ENCODE data around the gene NECTIN3.

DNA sequence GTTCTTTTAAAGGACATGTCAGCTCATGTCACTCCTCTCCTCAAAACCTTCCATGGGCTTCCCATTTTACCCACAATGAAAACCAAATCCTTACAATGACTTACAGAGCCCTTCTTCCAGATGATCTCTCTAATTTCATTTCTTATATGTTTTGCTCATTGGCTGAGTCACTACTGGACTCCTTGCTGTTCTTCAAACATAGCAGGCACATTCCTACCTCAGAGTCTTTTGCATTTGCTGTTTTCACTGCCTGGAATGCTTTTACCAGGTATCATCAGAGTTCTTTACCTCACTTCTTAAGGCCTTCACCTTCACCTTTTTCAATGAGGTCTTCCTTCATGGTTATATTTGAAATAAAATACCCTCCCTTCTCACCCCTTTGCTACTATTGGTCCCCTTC lies 57.3 kb downstream of the NECTIN3 start:
- TF ChIP-seq, protein P1, sequence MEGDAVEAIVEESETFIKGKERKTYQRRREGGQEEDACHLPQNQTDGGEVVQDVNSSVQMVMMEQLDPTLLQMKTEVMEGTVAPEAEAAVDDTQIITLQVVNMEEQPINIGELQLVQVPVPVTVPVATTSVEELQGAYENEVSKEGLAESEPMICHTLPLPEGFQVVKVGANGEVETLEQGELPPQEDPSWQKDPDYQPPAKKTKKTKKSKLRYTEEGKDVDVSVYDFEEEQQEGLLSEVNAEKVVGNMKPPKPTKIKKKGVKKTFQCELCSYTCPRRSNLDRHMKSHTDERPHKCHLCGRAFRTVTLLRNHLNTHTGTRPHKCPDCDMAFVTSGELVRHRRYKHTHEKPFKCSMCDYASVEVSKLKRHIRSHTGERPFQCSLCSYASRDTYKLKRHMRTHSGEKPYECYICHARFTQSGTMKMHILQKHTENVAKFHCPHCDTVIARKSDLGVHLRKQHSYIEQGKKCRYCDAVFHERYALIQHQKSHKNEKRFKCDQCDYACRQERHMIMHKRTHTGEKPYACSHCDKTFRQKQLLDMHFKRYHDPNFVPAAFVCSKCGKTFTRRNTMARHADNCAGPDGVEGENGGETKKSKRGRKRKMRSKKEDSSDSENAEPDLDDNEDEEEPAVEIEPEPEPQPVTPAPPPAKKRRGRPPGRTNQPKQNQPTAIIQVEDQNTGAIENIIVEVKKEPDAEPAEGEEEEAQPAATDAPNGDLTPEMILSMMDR (IDR thresholded peaks at IDR 0.05) = no peak
- TF ChIP-seq POLR2A (IDR thresholded peaks at IDR 0.05) = no peak

Data from tibial nerve (tissue), 3 donors.